HUES64 (cell line): ENCODE data around the gene NTM.

Source experiments
- H3K27ac ChIP-seq: 2 replicates; pipeline ENCODE4 v1.7.0; 2013; ENCODE audit warnings: low read depth, low read length, inconsistent platforms
- H3K27me3 ChIP-seq: 2 replicates; pipeline ENCODE4 v1.6.1; 2013; ENCODE audit warnings: mild to moderate bottlenecking, low read length; ENCODE audit not compliant: insufficient read depth
- H3K36me3 ChIP-seq: 2 replicates; pipeline ENCODE4 v1.6.1; 2013; ENCODE audit warnings: mild to moderate bottlenecking, low read length; ENCODE audit not compliant: insufficient read depth
- H3K4me1 ChIP-seq: 2 replicates; pipeline ENCODE4 v1.6.1; 2013; ENCODE audit warnings: mild to moderate bottlenecking, low read length, moderate library complexity; ENCODE audit not compliant: insufficient read depth
- H3K4me3 ChIP-seq: 2 replicates; pipeline ENCODE4 v1.5.1; 2013; ENCODE audit warnings: mild to moderate bottlenecking, low read length, moderate library complexity
- H3K9ac ChIP-seq: 2 replicates; pipeline ENCODE4 v1.6.1; 2013; ENCODE audit warnings: mild to moderate bottlenecking, low read depth, low read length
- H3K9me3 ChIP-seq: 2 replicates; pipeline ENCODE4 v1.6.1; 2013; ENCODE audit warnings: low read depth, low read length; ENCODE audit not compliant: insufficient read depth
- WGBS: fragments of 150-250, 120-280 bp; methylation state at CpG from one replicate; pipeline ENCODE4 v1.1.7; 2013; ENCODE audit warnings: missing lambda C conversion rate; 5-methylcytosine and 5-hydroxymethylcytosine counted together

NTM gene

DNA sequence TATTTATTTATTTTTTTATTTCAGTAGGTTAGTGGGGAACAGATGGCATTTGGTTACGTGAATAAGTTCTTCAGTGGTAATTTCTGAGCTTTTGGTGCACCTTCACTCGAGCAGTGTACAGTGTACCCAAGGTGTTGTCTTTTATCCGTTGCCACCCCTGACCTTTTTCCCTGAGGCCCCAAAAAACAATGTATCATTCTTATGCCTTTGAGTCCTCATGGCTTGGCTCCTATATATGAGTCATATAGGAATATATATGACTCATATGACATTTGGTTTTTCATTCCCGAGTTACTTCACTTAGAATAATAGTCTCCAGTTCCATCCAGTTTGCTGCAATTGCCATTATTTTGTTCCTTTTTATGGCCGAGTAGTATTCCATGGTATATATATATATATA, 763.9 kb downstream of the NTM start:
- H3K27ac ChIP-seq, result no peak overlapping the region
- no peaks in the 10 kb centered on the region for H3K27me3 ChIP-seq
- H3K36me3 ChIP-seq, result no peaks in the 10 kb centered on the region
- H3K9me3 ChIP-seq, result no peaks in the 10 kb centered on the region
- H3K4me1 ChIP-seq, result peaks cover 7% of the 10 kb centered on the region
- no peak overlapping the region for H3K9ac ChIP-seq
- no peak overlapping the region for H3K4me3 ChIP-seq
- 92% methylated on average over 3 of the region's 5 CpGs for WGBS

DNA sequence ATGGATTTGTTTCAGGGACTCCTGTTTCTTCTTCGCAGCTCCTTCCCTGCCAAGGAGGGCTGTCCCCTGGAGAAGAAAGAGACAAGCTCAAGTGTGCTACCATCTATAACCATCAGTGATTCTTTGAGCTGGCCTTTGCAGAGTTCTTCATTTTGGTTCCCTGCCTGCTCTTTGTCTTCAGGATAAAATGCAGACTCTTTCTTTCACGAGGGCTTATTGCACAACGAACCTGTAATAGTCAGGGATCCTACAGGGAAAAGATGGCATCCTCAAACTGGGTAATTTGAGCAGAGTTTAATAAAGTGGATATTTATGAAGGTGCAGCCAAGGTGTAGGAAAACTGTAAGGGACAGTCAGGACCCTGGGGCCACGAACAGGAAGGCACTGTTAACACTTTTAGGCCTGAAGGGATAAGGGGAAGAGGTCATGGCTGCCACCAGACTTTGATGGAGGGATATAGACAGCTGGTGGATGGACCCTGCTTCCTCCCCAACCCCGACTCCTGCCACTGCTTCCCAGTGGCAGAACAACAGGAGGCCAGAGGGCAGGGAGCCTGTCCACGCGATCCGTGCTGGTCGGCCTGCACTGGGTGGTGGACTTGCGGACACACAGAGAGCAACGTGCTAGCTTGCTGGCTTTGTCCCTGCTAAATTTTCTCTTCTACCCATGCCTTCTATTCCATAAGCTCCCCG, 767.0 kb downstream of the NTM start:
- Histone ChIP-seq H3K36me3 (no peaks in the 10 kb centered on the region), H3K9me3 (no peaks in the 10 kb centered on the region), H3K4me1 (no peaks in the 10 kb centered on the region), H3K4me3 (no peak overlapping the region), H3K27ac (no peak overlapping the region), H3K9ac (no peak overlapping the region), H3K27me3 (no peaks in the 10 kb centered on the region)
- WGBS, result 94% methylated on average over 12 of the region's 12 CpGs

DNA sequence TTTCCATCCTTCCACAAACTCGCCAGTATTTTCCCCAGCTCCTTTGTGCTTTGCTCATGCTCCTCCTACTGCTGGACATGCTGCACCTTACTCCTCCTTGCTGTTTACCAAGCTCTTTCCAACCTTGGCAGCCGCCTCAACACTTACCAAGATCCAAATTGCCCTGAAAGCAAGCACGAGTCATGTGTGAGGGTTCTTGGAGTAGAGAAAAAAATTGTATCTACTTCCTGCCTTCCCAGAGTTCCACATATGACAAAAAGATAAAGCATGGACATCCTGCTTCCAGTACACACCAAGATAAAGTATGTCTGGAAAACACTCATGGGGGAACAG, 767.5 kb downstream of the NTM start:
- H3K4me1 ChIP-seq, result no peaks in the 10 kb centered on the region
- H3K27me3 ChIP-seq, result no peaks in the 10 kb centered on the region
- no peaks in the 10 kb centered on the region for H3K9me3 ChIP-seq
- 97% methylated on average over 2 of the region's 3 CpGs for WGBS
- H3K36me3 ChIP-seq, result no peaks in the 10 kb centered on the region
- H3K4me3 ChIP-seq, result no peak overlapping the region
- no peak overlapping the region for H3K9ac ChIP-seq
- no peak overlapping the region for H3K27ac ChIP-seq

DNA sequence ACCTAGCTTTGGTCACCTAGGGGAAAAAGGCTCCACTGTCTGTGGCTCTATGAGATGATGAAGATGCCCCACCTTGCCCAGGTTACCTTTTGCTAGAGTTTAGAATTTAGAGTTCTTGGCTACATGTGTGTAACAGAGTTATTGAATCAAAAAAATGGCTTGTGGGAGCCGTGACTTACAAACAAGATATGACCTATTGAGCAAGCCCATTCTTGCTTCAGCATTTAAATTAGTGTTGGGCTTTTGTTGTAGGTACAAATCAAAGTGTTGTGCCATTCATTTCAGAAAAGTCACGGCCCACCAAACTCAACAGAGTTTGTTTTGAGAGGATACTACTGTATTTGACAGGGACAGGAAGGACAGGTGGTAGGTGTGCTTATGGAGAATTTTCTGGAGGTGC, 768.8 kb downstream of the NTM start:
- no peak overlapping the region for H3K27ac ChIP-seq
- 96% methylated on average over 2 of the region's 2 CpGs for WGBS
- H3K9me3 ChIP-seq, result no peaks in the 10 kb centered on the region

DNA sequence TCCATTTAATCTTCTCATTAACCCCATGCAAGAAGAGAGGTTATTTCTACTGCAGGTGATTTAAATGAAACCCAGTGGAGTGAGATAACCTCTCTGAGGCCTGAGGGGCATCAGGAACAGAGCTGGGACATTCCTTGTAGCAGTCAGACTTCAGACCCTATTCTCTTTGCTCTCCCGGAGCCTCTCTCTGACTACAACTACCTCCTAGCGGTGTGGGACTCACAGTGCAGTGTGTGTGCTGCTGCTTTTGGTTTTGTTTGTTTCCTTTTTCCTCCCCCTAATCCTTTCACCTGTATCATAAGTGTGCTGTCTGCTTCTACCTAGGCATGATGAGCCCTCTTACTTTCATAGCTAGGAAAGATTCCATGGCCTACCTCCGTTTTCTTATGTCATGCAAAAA, 769.6 kb downstream of the NTM start:
- H3K4me1 ChIP-seq, result no peaks in the 10 kb centered on the region
- no peaks in the 10 kb centered on the region for H3K27me3 ChIP-seq
- H3K36me3 ChIP-seq, result no peaks in the 10 kb centered on the region
- no peak overlapping the region for H3K27ac ChIP-seq
- H3K4me3 ChIP-seq, result no peak overlapping the region
- H3K9ac ChIP-seq, result no peak overlapping the region
- H3K9me3 ChIP-seq, result no peaks in the 10 kb centered on the region
- WGBS, result 85% methylated on average over 3 of the region's 3 CpGs

More for the DNA sequence above, 768.8 kb downstream of the NTM start:
- Histone ChIP-seq H3K9ac (no peak overlapping the region), H3K27me3 (no peaks in the 10 kb centered on the region), H3K36me3 (no peaks in the 10 kb centered on the region), H3K4me3 (no peak overlapping the region), H3K4me1 (no peaks in the 10 kb centered on the region)

DNA sequence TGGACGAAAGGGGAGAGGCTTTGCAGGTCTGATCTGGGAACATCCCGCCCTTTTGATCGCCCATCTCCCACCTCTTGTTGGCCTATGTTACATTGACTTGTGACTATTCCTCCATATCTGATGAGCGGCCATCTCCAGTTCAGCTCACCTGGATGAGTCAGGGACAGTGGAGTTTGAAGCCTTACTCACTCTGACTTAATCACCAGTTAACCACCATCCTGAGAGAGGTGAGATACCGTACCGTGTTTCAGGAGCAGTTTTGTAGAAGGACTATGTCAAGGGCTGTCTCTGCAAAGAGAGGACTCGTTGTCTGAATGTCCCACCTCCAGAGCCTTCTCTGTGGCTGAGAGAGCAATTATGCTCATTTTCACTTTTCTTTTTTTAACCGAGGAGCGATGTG, 771.7 kb downstream of the NTM start:
- Histone ChIP-seq H3K9me3 (no peaks in the 10 kb centered on the region), H3K36me3 (no peaks in the 10 kb centered on the region)
- WGBS, result 94% methylated on average over 9 of the region's 9 CpGs

DNA sequence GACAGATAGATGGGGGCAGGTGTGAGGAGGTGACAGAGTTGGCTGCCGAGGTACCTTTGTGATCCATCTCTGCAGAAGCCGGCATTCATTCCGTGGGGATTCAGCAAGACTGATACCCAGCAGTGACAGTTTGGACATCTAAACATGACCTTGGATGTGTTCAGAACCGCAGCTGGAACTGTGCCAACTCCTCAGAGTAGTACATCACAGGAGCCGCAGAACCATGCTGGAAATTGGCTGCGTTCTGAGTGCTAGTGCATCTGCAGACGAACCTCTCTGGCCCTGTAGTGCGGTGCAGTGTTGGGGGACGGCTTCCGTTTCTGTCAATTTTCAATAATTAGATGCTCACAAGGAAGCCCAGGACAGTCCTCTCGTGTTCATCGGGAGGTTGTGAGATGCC, 772.1 kb downstream of the NTM start:
- Histone ChIP-seq H3K9ac (no peak overlapping the region), H3K27ac (no peak overlapping the region), H3K27me3 (no peaks in the 10 kb centered on the region), H3K36me3 (no peaks in the 10 kb centered on the region), H3K9me3 (no peaks in the 10 kb centered on the region), H3K4me3 (no peak overlapping the region), H3K4me1 (no peaks in the 10 kb centered on the region)
- 95% methylated on average over 12 of the region's 12 CpGs for WGBS

More for the DNA sequence above, 771.7 kb downstream of the NTM start:
- Histone ChIP-seq H3K4me1 (no peaks in the 10 kb centered on the region), H3K27ac (no peak overlapping the region), H3K9ac (no peak overlapping the region), H3K4me3 (no peak overlapping the region), H3K27me3 (no peaks in the 10 kb centered on the region)

DNA sequence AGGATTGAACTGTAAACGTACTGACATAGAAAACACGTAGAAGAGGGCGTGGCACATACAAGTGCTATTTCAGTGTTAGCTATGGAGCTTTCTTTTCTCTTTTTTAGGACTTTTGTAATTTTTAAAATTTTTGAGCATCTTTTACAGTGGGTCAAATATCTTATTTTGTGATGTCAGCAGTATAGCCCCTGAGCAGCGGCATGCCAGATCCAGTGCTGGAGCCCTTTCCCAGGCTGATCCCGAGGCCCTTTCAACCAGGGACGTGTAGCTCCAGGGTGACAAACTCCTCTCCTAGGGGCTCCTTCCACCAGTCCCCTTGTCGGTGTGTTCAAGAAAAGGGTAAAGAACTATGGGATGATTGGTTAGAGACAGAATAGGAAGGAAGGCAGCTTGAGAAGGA, 777.0 kb downstream of the NTM start:
- no peak overlapping the region for H3K4me3 ChIP-seq
- H3K9ac ChIP-seq, result no peak overlapping the region
- peaks cover 6% of the 10 kb centered on the region; the same call in 1 of the 2 replicates for H3K9me3 ChIP-seq
- no peaks in the 10 kb centered on the region for H3K27me3 ChIP-seq
- peaks cover 6% of the 10 kb centered on the region; the same call in 1 of the 2 replicates for H3K4me1 ChIP-seq
- H3K27ac ChIP-seq, result no peak overlapping the region
- WGBS, result 96% methylated on average over 7 of the region's 7 CpGs
- H3K36me3 ChIP-seq, result no peaks in the 10 kb centered on the region

DNA sequence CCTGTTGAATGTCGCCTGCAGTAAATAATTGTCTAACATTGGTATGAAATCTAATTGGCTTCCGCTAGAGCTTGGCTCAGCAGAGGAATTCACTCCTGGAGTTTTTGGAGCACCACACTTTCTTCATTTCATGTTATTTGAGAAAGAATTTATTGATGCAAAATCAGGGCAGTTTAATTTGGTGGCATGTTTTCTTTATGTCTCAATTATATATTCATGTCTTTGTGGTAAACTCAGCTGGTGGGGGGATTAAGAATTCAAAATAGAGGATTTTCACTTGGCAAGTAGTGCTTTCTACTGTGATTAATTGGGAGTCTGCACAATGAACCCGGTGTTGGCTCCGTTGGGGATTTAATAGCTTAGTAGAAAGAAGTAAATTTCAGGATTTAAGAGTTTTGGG, 784.4 kb downstream of the NTM start:
- Histone ChIP-seq H3K27ac (no peak overlapping the region), H3K9me3 (peaks cover 6% of the 10 kb centered on the region; the same call in 1 of the 2 replicates), H3K4me1 (peaks cover 6% of the 10 kb centered on the region; the same call in 1 of the 2 replicates), H3K4me3 (no peak overlapping the region), H3K9ac (no peak overlapping the region), H3K36me3 (no peaks in the 10 kb centered on the region), H3K27me3 (no peaks in the 10 kb centered on the region)
- 88% methylated on average over 4 of the region's 4 CpGs for whole genome bisulfite sequencing

DNA sequence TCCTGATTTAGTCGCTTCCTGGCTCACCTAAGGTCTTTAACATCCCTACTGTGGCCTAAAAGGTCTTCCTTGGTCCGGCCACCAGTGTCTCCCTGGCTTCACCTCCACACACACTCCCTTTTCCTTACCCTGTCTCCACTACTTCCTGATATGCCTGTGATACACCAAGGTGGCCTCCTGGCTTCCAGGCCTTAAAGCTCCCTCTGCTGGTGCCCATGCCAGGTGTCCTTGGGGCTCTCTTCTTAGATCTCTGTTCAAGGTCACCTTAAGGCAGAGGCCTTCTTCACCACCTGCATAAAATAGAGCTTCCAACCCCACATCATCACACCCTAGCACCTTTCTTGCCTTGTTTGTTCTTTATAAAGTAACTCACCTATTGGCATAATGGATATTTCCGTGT, 787.7 kb downstream of the NTM start:
- Histone ChIP-seq H3K4me3 (no peak overlapping the region), H3K4me1 (no peaks in the 10 kb centered on the region), H3K9ac (no peak overlapping the region), H3K36me3 (no peaks in the 10 kb centered on the region), H3K27ac (no peak overlapping the region), H3K9me3 (no peaks in the 10 kb centered on the region), H3K27me3 (no peaks in the 10 kb centered on the region)
- WGBS, result 90% methylated on average over 3 of the region's 3 CpGs

DNA sequence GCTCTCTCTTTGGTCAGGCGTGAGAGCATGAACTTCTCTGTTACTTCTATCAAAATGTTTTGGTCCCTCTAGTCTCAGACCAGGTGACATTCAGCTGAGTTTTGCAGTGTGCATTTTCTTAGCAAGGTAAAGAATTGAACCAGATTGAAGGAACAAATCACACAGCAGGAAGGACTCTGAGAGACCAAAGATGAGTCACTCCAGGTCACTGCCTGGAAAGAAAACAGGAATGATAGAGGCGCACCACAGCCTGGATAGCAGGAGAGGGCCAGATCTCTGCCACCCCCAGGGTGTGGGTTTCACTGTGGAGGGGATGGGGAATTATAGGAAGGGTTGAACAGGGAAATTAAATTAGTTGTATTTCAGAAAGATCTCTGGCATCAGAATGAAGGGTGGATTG, 788.3 kb downstream of the NTM start:
- WGBS, result 89% methylated on average over 2 of the region's 2 CpGs

More for the DNA sequence above, 788.3 kb downstream of the NTM start:
- Histone ChIP-seq H3K9ac (no peak overlapping the region), H3K36me3 (no peaks in the 10 kb centered on the region), H3K27me3 (no peaks in the 10 kb centered on the region), H3K4me3 (no peak overlapping the region), H3K4me1 (no peaks in the 10 kb centered on the region), H3K9me3 (no peaks in the 10 kb centered on the region), H3K27ac (no peak overlapping the region)
